IMR-90 (cell line): ENCODE results near the gene ATP8B3. TPM values are rescaled to one million over a fixed set of nuclear protein-coding genes. Genes with fewer than 3 reads are reported as not detected.

Experiments used
- ATAC-seq: fragments of 200-7000 bp; cut with Tn5 transposase; 2 replicates; pipeline ENCODE4 v1.9.1; 2020; ENCODE audit warnings: low read depth, mild to moderate bottlenecking, moderate library complexity
- BruUV-seq: library from RNA; stranded (reverse); fragments of 400-500 nt; replicated peaks from 2 replicates; lab custom pipeline; 2021; lab: Mats Ljungman, UMichigan
- CTCF ChIA-PET: fragments of 300-600 bp; formaldehyde crosslinking; extraction: SDS; loops from one replicate; lab custom pipeline; 2021; ENCODE audit warnings: antibody characterized with exemption; lab: Yijun Ruan, JAX
- POLR2A ChIA-PET: fragments of 300-600 bp; sonication (Branson Sonifier 250); formaldehyde crosslinking; loops from one replicate; lab custom pipeline; 2022; ENCODE audit warnings: antibody characterized with exemption; ENCODE audit not compliant: unreplicated experiment; lab: Charles Lee
- DNase-seq: peaks from one replicate; pipeline ENCODE4 v3.0.0; 2013
- H2AFZ ChIP-seq: replicated peaks from 2 replicates; pipeline ENCODE3; 2013; ENCODE audit warnings: low read length, mild to moderate bottlenecking; ENCODE audit not compliant: poor library complexity
- H2AK5ac ChIP-seq: 2 replicates; pipeline ENCODE4 v1.6.1; 2013; ENCODE audit warnings: low read depth, low read length, inconsistent platforms
- H2AK9ac ChIP-seq: replicated peaks from 2 replicates; pipeline ENCODE3; 2013; ENCODE audit warnings: mild to moderate bottlenecking, low read depth, low read length, moderate library complexity; ENCODE audit not compliant: poor library complexity
- H2BK120ac ChIP-seq: 2 replicates; pipeline ENCODE4 v1.6.1; 2013; ENCODE audit warnings: low read depth, low read length, inconsistent platforms
- H2BK15ac ChIP-seq: 3 replicates; pipeline ENCODE4 v1.6.1; 2013; ENCODE audit warnings: low read depth, low read length, inconsistent platforms
- H2BK20ac ChIP-seq: 2 replicates; pipeline ENCODE4 v1.6.1; 2013; ENCODE audit warnings: low read depth, mild to moderate bottlenecking, inconsistent platforms, low read length, moderate library complexity
- H2BK5ac ChIP-seq: 2 replicates; pipeline ENCODE4 v1.6.1; 2013; ENCODE audit warnings: mild to moderate bottlenecking, low read depth, low read length, inconsistent platforms; ENCODE audit not compliant: poor library complexity, severe bottlenecking
- H3K14ac ChIP-seq: replicated peaks from 2 replicates; pipeline ENCODE4 v1.6.1; 2013; ENCODE audit warnings: low read depth, low read length, inconsistent platforms
- H3K18ac ChIP-seq: 2 replicates; pipeline ENCODE4 v1.6.1; 2013; ENCODE audit warnings: low read depth, low read length, control low read depth
- H3K23ac ChIP-seq: 2 replicates; pipeline ENCODE4 v1.6.1; 2013; ENCODE audit warnings: low read depth, low read length, inconsistent platforms
- H3K27ac ChIP-seq: 2 replicates; pipeline ENCODE4 v1.5.1; 2013; ENCODE audit warnings: mild to moderate bottlenecking, control low read depth, low read length; ENCODE audit not compliant: insufficient read depth
- H3K27me3 ChIP-seq: 2 replicates; pipeline ENCODE4 v1.6.1; 2013; ENCODE audit warnings: low read length; ENCODE audit not compliant: control insufficient read depth, insufficient read depth
- H3K36me3 ChIP-seq: 2 replicates; pipeline ENCODE4 v1.6.1; 2013; ENCODE audit warnings: low read length, mixed read lengths; ENCODE audit not compliant: control insufficient read depth, insufficient read depth
- H3K4ac ChIP-seq: 2 replicates; pipeline ENCODE4 v1.6.1; 2013; ENCODE audit warnings: low read depth, low read length, inconsistent platforms
- H3K4me1 ChIP-seq: 2 replicates; pipeline ENCODE4 v1.6.1; 2013; ENCODE audit warnings: low read length, mixed read lengths; ENCODE audit not compliant: control insufficient read depth, insufficient read depth
- H3K4me2 ChIP-seq: 2 replicates; pipeline ENCODE4 v1.6.1; 2013; ENCODE audit warnings: low read depth, mild to moderate bottlenecking, control low read depth, low read length, moderate library complexity
- H3K4me3 ChIP-seq: 2 replicates; pipeline ENCODE4 v1.5.1; 2013; ENCODE audit warnings: low read depth, mild to moderate bottlenecking, control low read depth, low read length, moderate library complexity; ENCODE audit not compliant: insufficient read depth
- H3K56ac ChIP-seq: 2 replicates; pipeline ENCODE4 v1.6.1; 2013; ENCODE audit warnings: low read length, inconsistent platforms; ENCODE audit not compliant: insufficient read depth; ENCODE audit errors: extremely low read depth
- H3K79me1 ChIP-seq, 2 experiments: 2 replicates each; pipeline ENCODE4 v1.6.1; 2013; ENCODE audit warnings: low read length in 2 of 2, inconsistent platforms in 1 of 2, low read depth in 1 of 2
- H3K9ac ChIP-seq: 2 replicates; pipeline ENCODE4 v1.6.1; 2013; ENCODE audit warnings: low read depth, low read length, control low read depth
- H3K9me1 ChIP-seq: 2 replicates; pipeline ENCODE4 v1.6.1; 2013; ENCODE audit warnings: low read length, inconsistent platforms; ENCODE audit not compliant: insufficient read depth
- H3K9me3 ChIP-seq: 2 replicates; pipeline ENCODE4 v1.6.1; 2013; ENCODE audit warnings: low read length; ENCODE audit not compliant: control insufficient read depth, insufficient read depth
- H4K20me1 ChIP-seq: 2 replicates; pipeline ENCODE4 v1.6.1; 2013; ENCODE audit warnings: low read length, inconsistent platforms; ENCODE audit not compliant: insufficient read depth
- H4K5ac ChIP-seq: 2 replicates; pipeline ENCODE4 v1.6.1; 2013; ENCODE audit warnings: mild to moderate bottlenecking, low read depth, low read length, control low read depth
- H4K8ac ChIP-seq, 2 experiments: 2 replicates each; pipeline ENCODE4 v1.6.1; 2013; ENCODE audit warnings: low read depth in 2 of 2, low read length in 2 of 2, control low read depth in 1 of 2, inconsistent platforms in 1 of 2
- H4K91ac ChIP-seq: 2 replicates; pipeline ENCODE4 v1.6.1; 2013; ENCODE audit warnings: low read depth, low read length, inconsistent platforms; ENCODE audit not compliant: insufficient read depth
- BHLHE40 ChIP-seq: fragments of 150-350 bp; IDR thresholded peaks from 2 replicates; pipeline ENCODE4 v1.6.1; 2016; ENCODE audit warnings: mild to moderate bottlenecking, low read depth, low read length
- CEBPB ChIP-seq: IDR thresholded peaks from 2 replicates; pipeline ENCODE4 v1.6.1; 2012; ENCODE audit warnings: low read depth, low read length, improper control_type of control experiment
- CHD1 ChIP-seq: IDR thresholded peaks from 2 replicates; pipeline ENCODE4 v1.6.1; 2012; ENCODE audit warnings: low read depth, low read length, improper control_type of control experiment
- FOS ChIP-seq: fragments of 150-350 bp; IDR thresholded peaks from 2 replicates; pipeline ENCODE4 v1.6.1; 2016; ENCODE audit warnings: low read depth, low read length
- MAFK ChIP-seq: IDR thresholded peaks from 2 replicates; pipeline ENCODE4 v1.6.1; 2012; ENCODE audit warnings: low read depth, low read length, improper control_type of control experiment
- MXI1 ChIP-seq: IDR thresholded peaks from 2 replicates; pipeline ENCODE4 v1.6.1; 2012; ENCODE audit warnings: low read depth, mild to moderate bottlenecking, low read length, moderate library complexity, borderline replicate concordance
- NFE2L2 ChIP-seq: fragments of 150-350 bp; IDR thresholded peaks from 2 replicates; pipeline ENCODE4 v1.6.1; 2016; ENCODE audit warnings: low read depth, mild to moderate bottlenecking, low read length
- RAD21 ChIP-seq: IDR thresholded peaks from 2 replicates; pipeline ENCODE4 v1.6.1; 2012; ENCODE audit warnings: low read length, improper control_type of control experiment
- RFX5 ChIP-seq: IDR thresholded peaks from 2 replicates; pipeline ENCODE4 v1.8.0; 2012; ENCODE audit warnings: low read depth, mild to moderate bottlenecking, low read length, moderate library complexity
- WGBS, 2 experiments: methylation state at CpG; one replicate each; pipeline versions ENCODE4 v1.1.5 to v1.1.7; 2013; ENCODE audit warnings: missing lambda C conversion rate in 2 of 2; ENCODE audit not compliant: insufficient read length in 1 of 2; ENCODE audit errors: extremely low coverage in 2 of 2; 5-methylcytosine and 5-hydroxymethylcytosine counted together
- dilution Hi-C: fragments of 300-500 bp; cut with HindIII; formaldehyde crosslinking; loops from one replicate; pipeline ENCODE4 v1.14.3; 2018; ENCODE audit warnings: low sequenced_read_pairs; ENCODE audit not compliant: unreplicated experiment
- in situ Hi-C: fragments of 300-500 bp; cut with MboI; formaldehyde crosslinking; loops from 3 replicates; pipeline ENCODE4 v1.14.3; 2019; ENCODE audit warnings: low sequenced_read_pairs, inconsistent platforms, mixed read lengths
- intact Hi-C: fragments of 100-400 bp; cut with micrococcal nuclease; formaldehyde crosslinking; loops from 2 replicates; pipeline ENCODE4 v1.10.0; 2022
- polyA plus RNA-seq, 3 experiments: library from polyadenylated mRNA; depleted of rRNA; stranded (reverse); fragments of >200 nt; gene quantifications; 2 replicates each; pipeline ENCODE4 v1.2.3, GENCODE V29; 2012; ENCODE audit warnings: low replicate concordance in 1 of 3
- total RNA-seq: library from RNA; depleted of rRNA; stranded (reverse); fragments of >200 nt; gene quantifications from 2 replicates; pipeline ENCODE4 v1.2.3, GENCODE V29; 2012
- TF ChIP-seq, protein P1 (sequence below): fragments of 150-350 bp; IDR thresholded peaks from 2 replicates; pipeline ENCODE4 v1.6.1; 2017; ENCODE audit warnings: mild to moderate bottlenecking, antibody characterized with exemption, low read length, low read depth
- TF ChIP-seq, protein P2 (sequence below): conservative IDR thresholded peaks from 2 replicates; pipeline ENCODE4 v1.5.1; 2012; ENCODE audit warnings: mild to moderate bottlenecking, low read depth, low read length, improper control_type of control experiment
- TF ChIP-seq, protein P3 (sequence below): fragments of 150-350 bp; IDR thresholded peaks from 2 replicates; pipeline ENCODE4 v1.6.1; 2016; ENCODE audit warnings: low read depth, mild to moderate bottlenecking, low read length, moderate library complexity, borderline replicate concordance

Gene ATP8B3
- total and polyA plus RNA-seq, 2 of the 4 experiments (the other 2 are of a cell fraction), result 1.6 to 8.1 TPM

DNA sequence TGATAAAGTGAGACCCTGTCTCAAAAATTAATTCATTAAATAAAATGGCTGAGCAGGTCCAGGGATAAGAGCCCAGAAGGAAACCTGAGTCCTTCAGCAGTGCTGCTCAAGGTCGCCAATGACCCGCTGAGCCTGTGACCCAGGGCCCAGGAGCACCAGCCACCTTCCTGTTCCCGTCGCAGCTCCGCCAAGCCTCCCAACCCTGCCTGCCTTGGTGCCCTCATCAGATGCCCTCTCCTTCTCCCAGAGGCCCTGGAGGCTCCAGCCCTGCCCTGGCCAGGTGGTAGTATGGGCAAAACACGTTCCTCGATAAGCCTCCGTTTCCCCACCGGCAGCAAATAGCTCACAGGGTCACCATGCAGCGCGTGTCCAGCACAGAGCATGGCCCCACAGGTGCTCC, 33.6 kb upstream of the ATP8B3 start:
- Histone ChIP-seq H3K9me3 (no peaks in the 10 kb centered on the region), H4K20me1 (peaks cover 74% of the 10 kb centered on the region), H3K9me1 (no peaks in the 10 kb centered on the region), H2BK5ac (no peak overlapping the region), H2AK5ac (no peak overlapping the region), H3K27ac (no peak overlapping the region), H2AFZ (no peak overlapping the region), H3K14ac (no peak overlapping the region), H2BK20ac (no peak overlapping the region), H3K9ac (no peak overlapping the region), H2AK9ac (no peak overlapping the region), H3K23ac (no peak overlapping the region), H3K36me3 (peaks cover 3% of the 10 kb centered on the region; the same call in 1 of the 2 replicates), H3K56ac (no peak overlapping the region), H3K79me1 (peaks cover 2 to 72% of the 10 kb centered on the region in 2 experiments; a peak in 3 of 4 replicates), H2BK15ac (no peak overlapping the region), H3K27me3 (no peaks in the 10 kb centered on the region), H4K91ac (no peak overlapping the region), H3K4me3 (no peak overlapping the region), H3K4ac (no peak overlapping the region), H3K4me1 (peaks cover 10% of the 10 kb centered on the region), H4K5ac (no peak overlapping the region), H2BK120ac (no peak overlapping the region), H4K8ac (no peak overlapping the region), H3K4me2 (no peak overlapping the region), H3K18ac (no peak overlapping the region)
- ChIA-PET POLR2A (no interaction called here), CTCF (no interaction called here)
- DNase-seq (no peak), ATAC-seq (no peak)
- in situ Hi-C loops, result no loop called here
- intact Hi-C loops, result no loop called here
- BruUV-seq, result no TSS peak
- TF ChIP-seq BHLHE40 (no peak), RAD21 (no peak), RFX5 (no peak), FOS (no peak), MAFK (no peak), CHD1 (no peak), NFE2L2 (no peak), MXI1 (no peak), CEBPB (no peak)
- TF ChIP-seq, protein P1, sequence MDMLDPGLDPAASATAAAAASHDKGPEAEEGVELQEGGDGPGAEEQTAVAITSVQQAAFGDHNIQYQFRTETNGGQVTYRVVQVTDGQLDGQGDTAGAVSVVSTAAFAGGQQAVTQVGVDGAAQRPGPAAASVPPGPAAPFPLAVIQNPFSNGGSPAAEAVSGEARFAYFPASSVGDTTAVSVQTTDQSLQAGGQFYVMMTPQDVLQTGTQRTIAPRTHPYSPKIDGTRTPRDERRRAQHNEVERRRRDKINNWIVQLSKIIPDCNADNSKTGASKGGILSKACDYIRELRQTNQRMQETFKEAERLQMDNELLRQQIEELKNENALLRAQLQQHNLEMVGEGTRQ, result no peak
- TF ChIP-seq, protein P2, sequence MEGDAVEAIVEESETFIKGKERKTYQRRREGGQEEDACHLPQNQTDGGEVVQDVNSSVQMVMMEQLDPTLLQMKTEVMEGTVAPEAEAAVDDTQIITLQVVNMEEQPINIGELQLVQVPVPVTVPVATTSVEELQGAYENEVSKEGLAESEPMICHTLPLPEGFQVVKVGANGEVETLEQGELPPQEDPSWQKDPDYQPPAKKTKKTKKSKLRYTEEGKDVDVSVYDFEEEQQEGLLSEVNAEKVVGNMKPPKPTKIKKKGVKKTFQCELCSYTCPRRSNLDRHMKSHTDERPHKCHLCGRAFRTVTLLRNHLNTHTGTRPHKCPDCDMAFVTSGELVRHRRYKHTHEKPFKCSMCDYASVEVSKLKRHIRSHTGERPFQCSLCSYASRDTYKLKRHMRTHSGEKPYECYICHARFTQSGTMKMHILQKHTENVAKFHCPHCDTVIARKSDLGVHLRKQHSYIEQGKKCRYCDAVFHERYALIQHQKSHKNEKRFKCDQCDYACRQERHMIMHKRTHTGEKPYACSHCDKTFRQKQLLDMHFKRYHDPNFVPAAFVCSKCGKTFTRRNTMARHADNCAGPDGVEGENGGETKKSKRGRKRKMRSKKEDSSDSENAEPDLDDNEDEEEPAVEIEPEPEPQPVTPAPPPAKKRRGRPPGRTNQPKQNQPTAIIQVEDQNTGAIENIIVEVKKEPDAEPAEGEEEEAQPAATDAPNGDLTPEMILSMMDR, result no peak
- TF ChIP-seq, protein P3, sequence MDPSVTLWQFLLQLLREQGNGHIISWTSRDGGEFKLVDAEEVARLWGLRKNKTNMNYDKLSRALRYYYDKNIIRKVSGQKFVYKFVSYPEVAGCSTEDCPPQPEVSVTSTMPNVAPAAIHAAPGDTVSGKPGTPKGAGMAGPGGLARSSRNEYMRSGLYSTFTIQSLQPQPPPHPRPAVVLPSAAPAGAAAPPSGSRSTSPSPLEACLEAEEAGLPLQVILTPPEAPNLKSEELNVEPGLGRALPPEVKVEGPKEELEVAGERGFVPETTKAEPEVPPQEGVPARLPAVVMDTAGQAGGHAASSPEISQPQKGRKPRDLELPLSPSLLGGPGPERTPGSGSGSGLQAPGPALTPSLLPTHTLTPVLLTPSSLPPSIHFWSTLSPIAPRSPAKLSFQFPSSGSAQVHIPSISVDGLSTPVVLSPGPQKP, result no peak
- dilution Hi-C loops, result no loop called here
- WGBS, 2 experiments, result 93% methylated on average over 3 of the region's 11 CpGs; no CpG with 5 or more reads in 1 of the 2 experiments
